Measurements from ENCODE around the gene MAP2K5. TPM values are rescaled to one million over a fixed set of nuclear protein-coding genes. Genes with fewer than 3 reads are reported as not detected.

MAP2K5 gene
- total RNA-seq, 1 experiment from 2014 or later, result 22.2 TPM

DNA sequence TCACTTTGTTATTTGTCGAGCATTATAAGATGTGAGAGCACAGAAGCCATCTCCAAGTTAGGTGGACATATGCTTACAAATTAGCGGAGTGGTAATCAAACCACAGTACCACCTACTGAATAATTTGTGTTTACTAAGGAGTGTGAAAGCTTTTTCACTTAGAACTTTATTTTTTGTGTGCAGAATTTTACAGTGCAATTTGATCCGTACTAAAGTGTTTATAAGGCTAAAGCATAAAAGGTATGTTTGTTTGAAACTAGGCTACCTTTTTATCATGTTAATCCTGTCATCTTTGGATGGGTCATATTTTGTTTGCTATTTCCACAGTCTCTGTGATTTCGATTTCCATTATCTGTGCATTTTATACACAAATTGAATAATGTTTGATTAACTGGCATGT is 37.5 kb downstream of the MAP2K5 start:
- Mint-ChIP-seq H3K4me1 (ENCODE audit: low read depth, unreplicated experiment) (no peaks in the 10 kb centered on the region), H3K4me3 (ENCODE audit: low read depth, unreplicated experiment) (no peak overlapping the region), H3K27ac (ENCODE audit: unreplicated experiment) (no peak overlapping the region), H3K36me3 (ENCODE audit: insufficient read depth, unreplicated experiment) (no peaks in the 10 kb centered on the region), H3K9me3 (ENCODE audit: low read depth, unreplicated experiment) (no peaks in the 10 kb centered on the region), H3K27me3 (ENCODE audit: unreplicated experiment) (no peaks in the 10 kb centered on the region)
- no peak for DNase-seq
- TF ChIP-seq, protein P1, sequence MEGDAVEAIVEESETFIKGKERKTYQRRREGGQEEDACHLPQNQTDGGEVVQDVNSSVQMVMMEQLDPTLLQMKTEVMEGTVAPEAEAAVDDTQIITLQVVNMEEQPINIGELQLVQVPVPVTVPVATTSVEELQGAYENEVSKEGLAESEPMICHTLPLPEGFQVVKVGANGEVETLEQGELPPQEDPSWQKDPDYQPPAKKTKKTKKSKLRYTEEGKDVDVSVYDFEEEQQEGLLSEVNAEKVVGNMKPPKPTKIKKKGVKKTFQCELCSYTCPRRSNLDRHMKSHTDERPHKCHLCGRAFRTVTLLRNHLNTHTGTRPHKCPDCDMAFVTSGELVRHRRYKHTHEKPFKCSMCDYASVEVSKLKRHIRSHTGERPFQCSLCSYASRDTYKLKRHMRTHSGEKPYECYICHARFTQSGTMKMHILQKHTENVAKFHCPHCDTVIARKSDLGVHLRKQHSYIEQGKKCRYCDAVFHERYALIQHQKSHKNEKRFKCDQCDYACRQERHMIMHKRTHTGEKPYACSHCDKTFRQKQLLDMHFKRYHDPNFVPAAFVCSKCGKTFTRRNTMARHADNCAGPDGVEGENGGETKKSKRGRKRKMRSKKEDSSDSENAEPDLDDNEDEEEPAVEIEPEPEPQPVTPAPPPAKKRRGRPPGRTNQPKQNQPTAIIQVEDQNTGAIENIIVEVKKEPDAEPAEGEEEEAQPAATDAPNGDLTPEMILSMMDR (IDR thresholded peaks at IDR 0.05; ENCODE audit: unreplicated experiment), result no peak
- intact Hi-C loops (cut with micrococcal nuclease; ENCODE audit: unreplicated experiment), result no loop called here
- CTCF ChIA-PET, result no interaction called here
- no TSS peak for BruUV-seq (replicated peaks)

DNA sequence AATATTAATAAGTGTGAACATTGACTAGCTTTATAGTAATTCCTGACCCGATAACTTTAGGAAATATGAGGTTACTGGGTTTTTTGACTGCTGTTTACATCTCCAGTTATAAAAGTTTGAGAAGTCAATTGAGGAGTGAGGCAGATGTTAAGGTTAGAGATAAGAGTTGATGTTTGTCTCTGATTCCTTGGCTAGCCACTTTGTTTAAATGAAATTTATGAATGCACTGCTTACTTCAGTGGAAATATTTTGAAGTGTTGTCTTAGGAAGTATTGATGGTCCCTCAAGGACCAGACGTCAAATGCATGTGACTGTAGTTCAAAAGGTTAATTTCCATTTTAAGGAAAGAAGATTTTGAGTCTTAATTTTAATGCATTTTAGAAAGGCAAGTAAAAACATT is 41.7 kb downstream of the MAP2K5 start:
- Mint-ChIP-seq H3K27ac (ENCODE audit: unreplicated experiment) (no peak overlapping the region), H3K4me1 (ENCODE audit: low read depth, unreplicated experiment) (no peaks in the 10 kb centered on the region), H3K4me3 (ENCODE audit: low read depth, unreplicated experiment) (no peak overlapping the region), H3K9me3 (ENCODE audit: low read depth, unreplicated experiment) (no peaks in the 10 kb centered on the region), H3K27me3 (ENCODE audit: unreplicated experiment) (no peaks in the 10 kb centered on the region), H3K36me3 (ENCODE audit: insufficient read depth, unreplicated experiment) (no peaks in the 10 kb centered on the region)
- intact Hi-C loops (cut with micrococcal nuclease; ENCODE audit: unreplicated experiment), result no loop called here
- CTCF ChIA-PET, result interaction anchor here (0.7 kb wide), 2 partner anchors 21 to 251 kb away, joined by 3 read pairs; no protein-coding TSS in a partner anchor
- no TSS peak for BruUV-seq (replicated peaks)
- TF ChIP-seq, protein P1 (IDR thresholded peaks at IDR 0.05; ENCODE audit: unreplicated experiment), result no peak
- no peak for DNase-seq

DNA sequence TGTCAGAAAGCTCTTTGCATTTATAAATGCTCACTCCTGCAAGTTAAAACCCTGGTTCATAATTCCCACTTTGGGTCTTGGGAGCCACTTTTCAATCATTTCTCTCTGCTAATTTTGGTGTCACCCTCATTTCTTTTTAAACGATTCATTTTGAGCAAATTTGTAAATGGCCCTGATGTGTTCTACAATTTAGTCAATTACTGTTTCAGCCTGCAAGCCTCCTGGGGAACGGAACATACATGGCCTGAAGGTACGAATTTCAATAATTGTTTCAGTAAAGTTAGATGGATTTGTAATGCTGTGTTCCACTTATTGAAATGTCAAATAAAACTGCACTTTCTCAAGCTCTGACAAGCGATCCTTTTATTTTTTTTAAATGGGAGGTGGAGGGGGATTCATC is 43.2 kb downstream of the MAP2K5 start:
- Mint-ChIP-seq H3K9me3 (ENCODE audit: low read depth, unreplicated experiment) (no peaks in the 10 kb centered on the region), H3K36me3 (ENCODE audit: insufficient read depth, unreplicated experiment) (no peaks in the 10 kb centered on the region), H3K27me3 (ENCODE audit: unreplicated experiment) (no peaks in the 10 kb centered on the region), H3K4me1 (ENCODE audit: low read depth, unreplicated experiment) (no peaks in the 10 kb centered on the region), H3K4me3 (ENCODE audit: low read depth, unreplicated experiment) (no peak overlapping the region), H3K27ac (ENCODE audit: unreplicated experiment) (no peak overlapping the region)
- intact Hi-C loops (cut with micrococcal nuclease; ENCODE audit: unreplicated experiment), result no loop called here
- TF ChIP-seq, protein P1 (IDR thresholded peaks at IDR 0.05; ENCODE audit: unreplicated experiment), result no peak
- CTCF ChIA-PET, result no interaction called here
- BruUV-seq (replicated peaks), result no TSS peak
- no peak for DNase-seq

DNA sequence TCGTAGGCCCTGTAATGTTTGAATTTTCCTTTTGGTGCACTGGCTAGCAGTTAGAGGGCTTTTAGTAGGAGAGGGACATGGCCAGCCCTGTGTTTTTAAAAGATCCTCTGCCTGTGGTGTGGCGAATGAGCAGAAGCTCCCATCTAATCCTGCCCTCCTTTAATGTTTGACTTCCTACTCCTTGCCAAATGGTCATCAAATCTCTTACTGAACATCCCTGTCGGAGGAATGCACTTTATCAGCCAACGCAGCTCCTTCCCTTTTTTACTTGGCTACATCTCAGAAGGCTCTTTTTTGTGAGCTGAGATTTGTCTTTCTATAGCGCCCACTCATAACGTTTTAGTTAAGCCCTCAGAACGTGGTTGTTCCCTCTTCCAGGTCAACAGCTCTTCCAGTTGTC is 44.8 kb downstream of the MAP2K5 start:
- TF ChIP-seq, protein P1 (IDR thresholded peaks at IDR 0.05; ENCODE audit: unreplicated experiment), result no peak
- BruUV-seq (replicated peaks), result no TSS peak
- CTCF ChIA-PET, result interaction anchor here (0.6 kb wide), 1 partner anchor 198 kb away, joined by 3 read pairs; no protein-coding TSS in a partner anchor
- no peaks in the 10 kb centered on the region for H3K27me3 Mint-ChIP-seq (ENCODE audit: unreplicated experiment)
- no peaks in the 10 kb centered on the region for H3K36me3 Mint-ChIP-seq (ENCODE audit: insufficient read depth, unreplicated experiment)
- no peaks in the 10 kb centered on the region for H3K9me3 Mint-ChIP-seq (ENCODE audit: low read depth, unreplicated experiment)
- no peaks in the 10 kb centered on the region for H3K4me1 Mint-ChIP-seq (ENCODE audit: low read depth, unreplicated experiment)
- H3K4me3 Mint-ChIP-seq (ENCODE audit: low read depth, unreplicated experiment), result no peak overlapping the region
- no peak for DNase-seq
- intact Hi-C loops (cut with micrococcal nuclease; ENCODE audit: unreplicated experiment), result no loop called here
- H3K27ac Mint-ChIP-seq (ENCODE audit: unreplicated experiment), result no peak overlapping the region

Data from Calu3 (cell line).